ENCODE measurements around the gene CHRNB1.

The CHRNB1 gene

GRCh38 chr17:7486181-7486580 lies 41.3 kb downstream of the CHRNB1 start:
- no peak for DNase-seq

DNA sequence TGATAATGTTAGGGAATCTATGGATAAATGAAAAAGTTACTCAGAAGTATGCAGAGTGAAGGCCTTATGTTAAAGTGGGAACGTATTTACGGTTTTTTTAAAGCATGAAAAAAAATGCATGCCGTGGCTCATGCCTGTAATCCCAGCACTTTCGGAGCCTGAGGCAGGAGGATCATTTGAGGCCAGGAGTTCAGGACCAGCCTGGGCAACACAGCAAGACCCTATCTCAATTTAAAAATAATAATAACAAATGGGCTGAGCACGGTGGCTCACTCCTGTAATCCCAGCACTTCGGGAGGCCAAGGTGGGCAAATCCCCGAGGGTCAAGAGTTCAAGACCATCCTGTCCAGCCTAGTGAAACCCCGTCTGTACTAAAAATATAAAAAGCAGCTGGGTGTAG lies 45.3 kb downstream of the CHRNB1 start:
- DNase-seq = no peak

GRCh38 chr17:7491583-7491982 lies 46.7 kb downstream of the CHRNB1 start:
- DNase-seq = no peak

GRCh38 chr17:7493941-7494340 lies 49.1 kb downstream of the CHRNB1 start:
- no peak for DNase-seq

DNA sequence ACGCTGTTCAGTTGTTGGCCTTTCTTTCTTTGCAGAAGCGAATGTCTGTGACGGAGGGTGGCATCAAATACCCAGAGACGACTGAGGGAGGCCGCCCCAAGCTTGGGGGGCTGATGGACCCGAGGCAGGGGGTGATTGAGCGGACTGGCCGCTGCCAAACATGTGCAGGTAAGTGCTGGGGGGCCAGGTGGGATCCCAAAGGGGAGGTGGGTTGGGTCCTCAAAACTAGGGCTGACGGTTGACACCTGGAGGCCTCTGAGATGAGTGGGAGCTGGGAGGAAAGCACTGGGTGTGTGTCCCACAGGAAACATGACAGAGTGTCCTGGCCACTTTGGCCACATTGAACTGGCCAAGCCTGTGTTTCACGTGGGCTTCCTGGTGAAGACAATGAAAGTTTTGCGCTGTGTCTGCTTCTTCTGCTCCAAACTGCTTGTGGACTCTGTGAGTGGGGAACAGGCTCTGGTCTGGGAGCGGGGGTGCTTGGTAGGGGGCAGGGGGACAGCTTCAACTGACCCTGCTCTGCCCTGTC lies 51.1 kb downstream of the CHRNB1 start:
- DNase-seq = no peak

DNA sequence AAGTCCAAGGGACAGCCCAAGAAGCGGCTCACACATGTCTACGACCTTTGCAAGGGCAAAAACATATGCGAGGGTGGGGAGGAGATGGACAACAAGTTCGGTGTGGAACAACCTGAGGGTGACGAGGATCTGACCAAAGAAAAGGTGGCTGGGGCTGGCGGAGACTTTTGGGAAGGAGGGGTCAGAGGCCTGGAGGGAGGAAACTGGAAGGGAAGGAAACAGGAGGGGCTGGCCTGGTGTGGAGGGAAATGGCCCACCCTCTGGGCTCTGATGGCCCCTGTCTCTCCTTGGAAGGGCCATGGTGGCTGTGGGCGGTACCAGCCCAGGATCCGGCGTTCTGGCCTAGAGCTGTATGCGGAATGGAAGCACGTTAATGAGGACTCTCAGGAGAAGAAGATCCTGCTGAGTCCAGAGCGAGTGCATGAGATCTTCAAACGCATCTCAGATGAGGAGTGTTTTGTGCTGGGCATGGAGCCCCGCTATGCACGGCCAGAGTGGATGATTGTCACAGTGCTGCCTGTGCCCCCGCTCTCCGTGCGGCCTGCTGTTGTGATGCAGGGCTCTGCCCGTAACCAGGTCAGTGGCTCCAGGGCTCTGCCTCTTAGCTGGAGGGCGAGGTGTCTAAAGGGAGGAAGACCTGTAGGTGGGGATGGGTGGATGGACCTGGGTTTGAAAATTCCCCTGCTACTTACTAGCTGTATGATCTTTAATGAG lies 51.8 kb downstream of the CHRNB1 start:
- no peak for DNase-seq

- no peak for DNase-seq
Measured at GRCh38 chr17:7497228-7497627, 52.4 kb downstream of the CHRNB1 start.

DNA sequence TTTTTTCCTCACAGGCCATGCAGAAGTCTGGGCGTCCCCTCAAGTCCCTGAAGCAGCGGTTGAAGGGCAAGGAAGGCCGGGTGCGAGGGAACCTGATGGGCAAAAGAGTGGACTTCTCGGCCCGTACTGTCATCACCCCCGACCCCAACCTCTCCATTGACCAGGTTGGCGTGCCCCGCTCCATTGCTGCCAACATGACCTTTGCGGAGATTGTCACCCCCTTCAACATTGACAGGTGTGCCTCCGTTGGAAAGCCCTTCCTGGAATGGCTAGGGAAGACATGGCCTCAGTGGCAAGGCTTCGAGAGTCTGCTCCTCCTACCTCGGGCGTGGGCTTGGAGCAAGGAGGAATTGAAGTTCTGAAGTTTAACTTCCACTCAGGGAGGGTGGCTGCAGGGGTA lies 52.8 kb downstream of the CHRNB1 start:
- no peak for DNase-seq

- no peak for DNase-seq
Measured at GRCh38 chr17:7499161-7499560, 54.3 kb downstream of the CHRNB1 start.

DNA sequence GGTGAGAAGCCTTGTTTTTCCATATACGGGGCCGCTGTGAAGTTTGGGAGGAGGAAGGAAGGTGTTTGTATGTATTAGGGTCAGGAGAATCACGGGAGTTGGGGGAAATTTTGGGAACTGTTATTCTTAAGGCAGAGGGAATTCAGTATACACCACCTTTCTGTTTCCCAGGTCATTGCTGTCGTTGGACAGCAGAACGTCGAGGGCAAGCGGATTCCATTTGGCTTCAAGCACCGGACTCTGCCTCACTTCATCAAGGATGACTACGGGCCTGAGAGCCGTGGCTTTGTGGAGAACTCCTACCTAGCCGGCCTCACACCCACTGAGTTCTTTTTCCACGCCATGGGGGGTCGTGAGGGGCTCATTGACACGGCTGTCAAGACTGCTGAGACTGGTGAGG lies 56.9 kb downstream of the CHRNB1 start:
- no peak for DNase-seq

GRCh38 chr17:7502171-7502847 lies 57.4 kb downstream of the CHRNB1 start:
- no peak for DNase-seq

DNA sequence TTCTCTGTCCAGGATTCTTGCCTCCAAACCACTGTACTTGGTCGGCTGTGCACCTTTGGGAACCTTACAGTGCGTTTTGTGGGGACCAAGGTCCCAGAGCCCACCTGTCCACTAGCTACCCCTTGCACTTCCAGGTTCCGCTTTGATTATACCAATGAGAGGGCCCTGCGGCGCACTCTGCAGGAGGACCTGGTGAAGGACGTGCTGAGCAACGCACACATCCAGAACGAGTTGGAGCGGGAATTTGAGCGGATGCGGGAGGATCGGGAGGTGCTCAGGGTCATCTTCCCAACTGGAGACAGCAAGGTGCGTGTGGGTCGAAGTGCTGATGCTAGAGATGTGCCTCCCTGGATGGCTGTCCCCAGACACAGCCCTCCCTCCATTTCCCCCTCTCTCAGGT lies 58.1 kb downstream of the CHRNB1 start:
- no peak for DNase-seq

GRCh38 chr17:7503521-7503920 lies 58.7 kb downstream of the CHRNB1 start:
- no peak for DNase-seq
